DND-41 (cell line): ENCODE data around the gene MOK.

Experiments
- EZH2 ChIP-seq: IDR thresholded peaks from 3 replicates; pipeline ENCODE4 v1.6.1; 2012; ENCODE audit warnings: borderline replicate concordance, low read depth, mild to moderate bottlenecking, moderate library complexity, low read length, inconsistent platforms; ENCODE audit not compliant: severe bottlenecking
- TF ChIP-seq, protein P1 (sequence below): IDR thresholded peaks from 2 replicates; pipeline ENCODE4 v1.5.1; 2012; ENCODE audit warnings: borderline replicate concordance, low read length, moderate library complexity, mild to moderate bottlenecking; ENCODE audit not compliant: poor library complexity, severe bottlenecking; ENCODE audit errors: extremely low read depth

DNA sequence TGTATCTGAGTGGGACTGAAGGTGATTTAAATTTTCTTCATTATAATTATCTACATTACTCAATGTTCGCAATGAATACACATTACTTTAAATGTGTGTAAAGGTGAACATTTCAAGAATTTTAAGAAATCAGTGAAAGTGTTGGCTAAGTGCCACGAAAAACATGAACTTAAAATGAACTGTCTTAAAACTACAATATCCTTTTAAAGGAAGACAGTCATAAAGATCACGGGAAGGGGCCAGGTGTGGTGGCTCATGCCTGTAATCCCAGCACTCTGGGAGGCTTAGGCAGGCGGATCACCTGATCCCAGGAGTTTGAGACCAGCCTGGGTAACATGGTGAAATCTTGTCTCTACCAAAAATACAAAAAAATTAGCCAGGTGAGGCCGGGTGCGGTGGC, 11.2 kb downstream of the MOK start:
- TF ChIP-seq, protein P1, sequence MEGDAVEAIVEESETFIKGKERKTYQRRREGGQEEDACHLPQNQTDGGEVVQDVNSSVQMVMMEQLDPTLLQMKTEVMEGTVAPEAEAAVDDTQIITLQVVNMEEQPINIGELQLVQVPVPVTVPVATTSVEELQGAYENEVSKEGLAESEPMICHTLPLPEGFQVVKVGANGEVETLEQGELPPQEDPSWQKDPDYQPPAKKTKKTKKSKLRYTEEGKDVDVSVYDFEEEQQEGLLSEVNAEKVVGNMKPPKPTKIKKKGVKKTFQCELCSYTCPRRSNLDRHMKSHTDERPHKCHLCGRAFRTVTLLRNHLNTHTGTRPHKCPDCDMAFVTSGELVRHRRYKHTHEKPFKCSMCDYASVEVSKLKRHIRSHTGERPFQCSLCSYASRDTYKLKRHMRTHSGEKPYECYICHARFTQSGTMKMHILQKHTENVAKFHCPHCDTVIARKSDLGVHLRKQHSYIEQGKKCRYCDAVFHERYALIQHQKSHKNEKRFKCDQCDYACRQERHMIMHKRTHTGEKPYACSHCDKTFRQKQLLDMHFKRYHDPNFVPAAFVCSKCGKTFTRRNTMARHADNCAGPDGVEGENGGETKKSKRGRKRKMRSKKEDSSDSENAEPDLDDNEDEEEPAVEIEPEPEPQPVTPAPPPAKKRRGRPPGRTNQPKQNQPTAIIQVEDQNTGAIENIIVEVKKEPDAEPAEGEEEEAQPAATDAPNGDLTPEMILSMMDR: no peak
- no peak for TF ChIP-seq EZH2
